ENCODE measurements around the gene UNG. TPM values are rescaled to one million over a fixed set of nuclear protein-coding genes. Genes with fewer than 3 reads are reported as not detected.
"Not testable (repeated sequence)": the region's sequence is repeated elsewhere in the genome, so short reads cannot be mapped to it uniquely, and the experiment has no call there.

The UNG gene
- total RNA-seq, 1 donor from 2014 or later: 84.1 TPM

DNA sequence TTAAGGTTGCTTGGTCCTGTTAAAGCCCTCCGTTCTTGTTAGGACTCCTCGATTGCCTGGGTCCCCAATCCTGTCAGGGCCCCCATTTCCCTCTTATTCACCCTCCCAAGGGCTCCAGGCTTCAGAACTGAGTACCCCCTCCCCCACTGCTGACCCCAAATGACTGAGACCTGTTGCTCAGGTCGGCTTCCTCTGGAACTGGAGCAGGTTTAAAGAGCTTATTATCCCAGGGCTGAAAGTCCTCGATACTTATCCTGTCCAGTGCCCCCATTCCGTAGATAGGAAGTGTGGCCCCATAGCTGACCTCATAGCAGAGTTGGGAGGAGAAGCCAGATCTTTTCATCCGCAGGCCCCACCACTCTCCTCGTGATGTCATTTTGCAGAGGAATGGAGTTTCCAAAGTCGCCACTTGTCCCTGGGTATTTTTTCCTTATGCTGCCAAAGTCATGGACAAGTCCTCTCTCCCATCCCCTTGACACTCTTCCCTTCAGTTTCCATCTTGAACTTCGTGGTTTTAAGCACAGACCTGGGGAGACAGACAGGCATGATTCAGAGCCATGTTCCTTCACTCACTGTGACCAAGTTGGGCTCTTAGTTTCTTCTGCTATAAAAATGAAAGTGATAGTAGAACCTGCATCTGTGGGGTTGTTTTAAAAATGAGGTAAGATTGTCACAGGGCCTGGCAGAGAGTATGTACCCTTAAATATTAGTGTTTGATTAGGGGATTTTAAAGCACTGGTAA, 43.8 kb upstream of the UNG start:
- Mint-ChIP-seq H3K9me3 (ENCODE audit: low read depth) (no peaks in the 10 kb centered on the region), H3K36me3 (ENCODE audit: insufficient read depth) (peaks cover 4% of the 10 kb centered on the region), H3K27ac (peak overlapping the region; percentile 96), H3K4me1 (ENCODE audit: low read depth) (peaks cover 12% of the 10 kb centered on the region), H3K27me3 (peaks cover 3% of the 10 kb centered on the region), H3K4me3 (ENCODE audit: low read depth) (peak overlapping the region; percentile 96)
- DNase-seq (ENCODE audit: low spot score, unreplicated experiment): no peak
- TF ChIP-seq, protein P1, sequence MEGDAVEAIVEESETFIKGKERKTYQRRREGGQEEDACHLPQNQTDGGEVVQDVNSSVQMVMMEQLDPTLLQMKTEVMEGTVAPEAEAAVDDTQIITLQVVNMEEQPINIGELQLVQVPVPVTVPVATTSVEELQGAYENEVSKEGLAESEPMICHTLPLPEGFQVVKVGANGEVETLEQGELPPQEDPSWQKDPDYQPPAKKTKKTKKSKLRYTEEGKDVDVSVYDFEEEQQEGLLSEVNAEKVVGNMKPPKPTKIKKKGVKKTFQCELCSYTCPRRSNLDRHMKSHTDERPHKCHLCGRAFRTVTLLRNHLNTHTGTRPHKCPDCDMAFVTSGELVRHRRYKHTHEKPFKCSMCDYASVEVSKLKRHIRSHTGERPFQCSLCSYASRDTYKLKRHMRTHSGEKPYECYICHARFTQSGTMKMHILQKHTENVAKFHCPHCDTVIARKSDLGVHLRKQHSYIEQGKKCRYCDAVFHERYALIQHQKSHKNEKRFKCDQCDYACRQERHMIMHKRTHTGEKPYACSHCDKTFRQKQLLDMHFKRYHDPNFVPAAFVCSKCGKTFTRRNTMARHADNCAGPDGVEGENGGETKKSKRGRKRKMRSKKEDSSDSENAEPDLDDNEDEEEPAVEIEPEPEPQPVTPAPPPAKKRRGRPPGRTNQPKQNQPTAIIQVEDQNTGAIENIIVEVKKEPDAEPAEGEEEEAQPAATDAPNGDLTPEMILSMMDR (IDR thresholded peaks at IDR 0.05; ENCODE audit: unreplicated experiment): no peak

DNA sequence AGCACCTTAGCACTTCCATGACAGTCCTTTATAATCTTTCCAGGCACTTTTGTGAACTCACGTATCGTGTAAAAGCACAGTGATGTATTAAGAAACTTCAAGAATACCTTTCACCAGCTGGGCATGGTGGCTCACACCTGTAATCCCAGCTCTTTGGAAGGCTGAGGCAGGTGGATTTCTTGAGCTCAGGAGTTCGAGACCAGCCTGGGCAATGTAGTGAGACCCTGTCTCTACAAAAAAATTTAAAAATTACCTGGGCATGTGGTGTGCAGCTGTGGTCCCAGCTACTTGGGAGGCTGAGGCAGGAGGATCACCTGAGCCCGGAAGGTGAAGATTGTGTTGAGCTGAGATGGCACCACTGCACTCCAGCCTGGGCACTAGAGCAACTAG, 43.3 kb upstream of the UNG start:
- Mint-ChIP-seq H3K27ac (peak overlapping the region; percentile 96), H3K4me1 (ENCODE audit: low read depth) (peaks cover 12% of the 10 kb centered on the region), H3K4me3 (ENCODE audit: low read depth) (peak overlapping the region; percentile 96)
- DNase-seq (ENCODE audit: low spot score, unreplicated experiment); H3K9me3 Mint-ChIP-seq (ENCODE audit: low read depth); H3K27me3 Mint-ChIP-seq; H3K36me3 Mint-ChIP-seq (ENCODE audit: insufficient read depth): not testable (repeated sequence)

DNA sequence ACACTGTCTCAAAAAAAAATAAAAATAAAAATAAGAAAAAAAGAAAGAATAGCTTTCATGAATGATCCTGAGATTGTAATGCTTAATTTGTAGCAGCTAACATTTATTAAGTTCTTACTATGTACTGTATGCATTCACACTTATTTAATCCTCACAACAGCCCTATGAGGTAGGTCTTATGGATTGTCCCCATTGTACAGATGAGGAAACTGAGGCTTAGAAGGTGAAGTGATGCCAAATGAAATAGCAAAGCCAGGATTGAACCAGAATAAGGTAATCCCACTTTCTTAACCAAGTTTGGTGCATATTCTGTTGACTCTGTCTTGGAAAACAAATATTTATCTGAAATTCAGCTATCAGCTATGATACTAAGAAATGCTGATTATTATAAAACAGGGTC, 42.9 kb upstream of the UNG start:
- H3K27ac Mint-ChIP-seq: no peak overlapping the region
- no peaks in the 10 kb centered on the region for H3K27me3 Mint-ChIP-seq
- H3K36me3 Mint-ChIP-seq (ENCODE audit: insufficient read depth): peaks cover 4% of the 10 kb centered on the region
- TF ChIP-seq, protein P1 (IDR thresholded peaks at IDR 0.05; ENCODE audit: unreplicated experiment): no peak
- no peak overlapping the region for H3K4me3 Mint-ChIP-seq (ENCODE audit: low read depth)
- no peaks in the 10 kb centered on the region for H3K9me3 Mint-ChIP-seq (ENCODE audit: low read depth)
- no peak for DNase-seq (ENCODE audit: low spot score, unreplicated experiment)
- H3K4me1 Mint-ChIP-seq (ENCODE audit: low read depth): peaks cover 12% of the 10 kb centered on the region

DNA sequence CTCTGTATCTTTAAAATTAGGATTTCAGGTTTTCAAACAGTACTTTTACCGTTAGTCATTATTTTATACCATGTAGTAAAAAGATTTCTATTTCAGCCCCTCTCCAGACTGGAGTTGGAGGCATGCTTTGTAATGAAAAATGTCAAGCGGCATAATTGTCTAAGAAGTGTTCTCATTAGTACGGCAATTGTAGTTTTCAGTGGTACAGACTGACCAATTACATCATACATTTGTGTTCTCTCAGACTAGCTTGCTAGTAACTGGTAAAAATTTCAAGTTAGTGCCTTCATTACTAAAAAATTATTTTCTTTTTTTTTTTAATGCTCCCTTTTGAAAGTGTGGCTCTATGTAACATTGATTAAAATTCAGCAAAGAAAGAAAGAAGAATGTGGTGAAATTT, 40.5 kb upstream of the UNG start:
- no peak overlapping the region for H3K27ac Mint-ChIP-seq
- no peak for DNase-seq (ENCODE audit: low spot score, unreplicated experiment)
- TF ChIP-seq, protein P1 (IDR thresholded peaks at IDR 0.05; ENCODE audit: unreplicated experiment): no peak

DNA sequence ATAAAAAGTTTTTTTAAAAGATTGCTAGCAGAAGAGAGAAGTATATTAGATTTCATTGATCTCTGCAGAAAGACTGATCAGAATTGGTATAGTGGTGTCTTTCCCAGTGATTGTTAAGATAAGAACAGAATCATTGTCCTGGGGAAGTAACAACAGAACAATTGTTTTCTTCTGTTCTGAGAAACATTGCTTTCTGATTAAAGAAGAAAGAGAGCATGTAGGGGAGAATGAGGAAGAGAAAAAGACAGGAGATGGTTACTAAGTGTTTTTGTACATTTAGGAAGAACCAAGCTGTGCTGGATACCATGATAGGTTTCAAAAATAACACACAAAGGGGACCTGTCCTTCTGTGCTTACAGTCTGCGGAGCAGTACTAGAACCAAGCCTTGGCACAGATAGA, 40.0 kb upstream of the UNG start:
- no peaks in the 10 kb centered on the region for H3K27me3 Mint-ChIP-seq
- DNase-seq (ENCODE audit: low spot score, unreplicated experiment): no peak
- TF ChIP-seq, protein P1 (IDR thresholded peaks at IDR 0.05; ENCODE audit: unreplicated experiment): no peak
- peaks cover 8% of the 10 kb centered on the region for H3K36me3 Mint-ChIP-seq (ENCODE audit: insufficient read depth)
- H3K9me3 Mint-ChIP-seq (ENCODE audit: low read depth): no peaks in the 10 kb centered on the region
- H3K27ac Mint-ChIP-seq: no peak overlapping the region
- peaks cover 9% of the 10 kb centered on the region for H3K4me1 Mint-ChIP-seq (ENCODE audit: low read depth)
- H3K4me3 Mint-ChIP-seq (ENCODE audit: low read depth): no peak overlapping the region

More for the DNA sequence above, 40.5 kb upstream of the UNG start:
- Mint-ChIP-seq H3K27me3 (no peaks in the 10 kb centered on the region), H3K4me3 (ENCODE audit: low read depth) (no peak overlapping the region), H3K36me3 (ENCODE audit: insufficient read depth) (peaks cover 7% of the 10 kb centered on the region), H3K4me1 (ENCODE audit: low read depth) (peaks cover 12% of the 10 kb centered on the region), H3K9me3 (ENCODE audit: low read depth) (no peaks in the 10 kb centered on the region)

DNA sequence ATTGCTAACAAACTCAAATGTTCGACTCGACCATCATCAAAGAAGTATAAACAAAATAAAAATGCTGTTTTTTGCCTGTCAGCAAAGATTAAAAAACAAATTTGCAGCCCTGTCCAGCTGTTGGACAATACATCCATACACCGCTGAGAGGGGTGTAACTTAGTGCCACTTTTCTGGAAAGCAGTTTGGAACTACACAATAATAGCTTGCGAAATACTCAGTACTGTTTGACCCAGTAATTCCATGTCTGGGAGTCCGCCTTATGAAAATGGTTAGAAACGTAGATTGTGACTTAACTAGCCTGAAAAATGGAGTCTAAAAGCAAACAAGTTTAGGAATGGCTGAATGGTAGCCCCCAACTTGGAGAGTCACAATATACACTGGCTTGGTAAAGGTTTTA, 38.6 kb upstream of the UNG start:
- TF ChIP-seq, protein P1 (IDR thresholded peaks at IDR 0.05; ENCODE audit: unreplicated experiment): no peak
- Mint-ChIP-seq H3K27ac (no peak overlapping the region), H3K4me3 (ENCODE audit: low read depth) (no peak overlapping the region), H3K4me1 (ENCODE audit: low read depth) (peaks cover 2% of the 10 kb centered on the region), H3K36me3 (ENCODE audit: insufficient read depth) (peaks cover 13% of the 10 kb centered on the region), H3K9me3 (ENCODE audit: low read depth) (no peaks in the 10 kb centered on the region), H3K27me3 (no peaks in the 10 kb centered on the region)
- no peak for DNase-seq (ENCODE audit: low spot score, unreplicated experiment)
